K562 (cell line): Measurements from ENCODE around the gene RGS14. TPM values are rescaled to one million over a fixed set of nuclear protein-coding genes. Genes with fewer than 3 reads are reported as not detected.

ENCODE experiments used
- FUS ChIP-seq: fragments of 200-400 bp; formaldehyde crosslinking; optimal IDR thresholded peaks from 2 replicates; pipeline ENCODE3; 2017; ENCODE audit warnings: low read depth, low read length
- GTF2E2 ChIP-seq: fragments of 200-800 bp; sonication (Bioruptor generic); IDR thresholded peaks from 2 replicates; pipeline ENCODE4 v1.6.1; 2016; ENCODE audit warnings: missing genetic modification characterization, missing compliant biosample characterization
- MTA2 ChIP-seq: fragments of 450-650 bp; IDR thresholded peaks from 2 replicates; pipeline ENCODE4 v1.6.1; 2016; ENCODE audit warnings: low read depth
- NCOA1 ChIP-seq: fragments of 450-650 bp; IDR thresholded peaks from 2 replicates; pipeline ENCODE4 v1.6.1; 2016; ENCODE audit warnings: low read depth
- NR2F6 ChIP-seq: fragments of 450-650 bp; formaldehyde crosslinking; IDR thresholded peaks from 2 replicates; pipeline ENCODE4 v1.4.0; 2020; ENCODE audit warnings: mild to moderate bottlenecking
- RBM17 ChIP-seq: fragments of 200-400 bp; formaldehyde crosslinking; IDR thresholded peaks from 2 replicates; pipeline ENCODE4 v1.6.1; 2017; ENCODE audit warnings: low read depth, mild to moderate bottlenecking, low read length, borderline replicate concordance
- ZNF512 ChIP-seq: IDR thresholded peaks from 2 replicates; pipeline ENCODE4 v1.6.1; 2016; ENCODE audit warnings: missing genetic modification characterization, missing compliant biosample characterization
- ZNF589 ChIP-seq: fragments of 200-800 bp; sonication (Bioruptor generic); IDR thresholded peaks from 2 replicates; pipeline ENCODE4 v1.6.1; 2016; ENCODE audit warnings: low read depth, missing genetic modification characterization, missing compliant biosample characterization
- polyA plus RNA-seq, 8 experiments: library from polyadenylated mRNA; depleted of rRNA in 4 of 8; stranded (reverse) in 5 of 8; unstranded in 3 of 8; fragments of >200 nt; fragmentation: Nextera tagmentation in 2 of 8; fragmentation: Illumina TruSeq in 1 of 8; extraction: Ambion mirVana in 2 of 8; extraction: Trizol in 1 of 8; gene quantifications; 2 replicates each; pipeline versions ENCODE4 v1.2.1 to v1.2.3, GENCODE V29; 2011 to 2014; ENCODE audit warnings: inconsistent platforms in 1 of 8, missing spikeins in 1 of 8
- total RNA-seq, 7 experiments: library from RNA; depleted of rRNA in 6 of 7; stranded (reverse); fragments of >200 nt in 6 of 7; fragmentation: Illumina TruSeq in 2 of 7; extraction: Trizol in 2 of 7; gene quantifications; 2 replicates each; pipeline versions ENCODE4 v1.2.1 to v1.2.3, GENCODE V29; 2011 to 2021; ENCODE audit warnings: low replicate concordance in 1 of 7
- TF ChIP-seq, protein P1 (sequence below): IDR thresholded peaks from 2 replicates; pipeline ENCODE4 v1.6.1; 2011; ENCODE audit warnings: borderline replicate concordance, low read depth, mild to moderate bottlenecking, moderate library complexity, low read length; ENCODE audit not compliant: insufficient read depth, poor library complexity, severe bottlenecking
- TF ChIP-seq, protein P2 (sequence below), 3 experiments: fragments of 200-800 bp in 1 of 3; fragments of 250-450 bp in 1 of 3; fragments of 450-650 bp in 1 of 3; sonication (Bioruptor Pico) in 1 of 3; sonication (Bioruptor generic) in 1 of 3; formaldehyde crosslinking in 1 of 3; IDR thresholded peaks; 2 replicates each; pipeline versions ENCODE4 v1.6.1 to v1.8.0; 2016 to 2022; ENCODE audit warnings: mild to moderate bottlenecking in 2 of 3, missing genetic modification characterization in 2 of 3, missing compliant biosample characterization in 1 of 3, moderate library complexity in 1 of 3
- TF ChIP-seq, protein P3 (sequence below), 2 experiments: fragments of 450-650 bp; IDR thresholded peaks; 2 replicates each; pipeline ENCODE4 v1.6.1; 2016; ENCODE audit warnings: mild to moderate bottlenecking in 2 of 2, borderline replicate concordance in 1 of 2, low read depth in 1 of 2, moderate library complexity in 1 of 2

Gene RGS14
- total and polyA plus RNA-seq, 9 of the 15 experiments (the other 6 are each of a cell fraction or from before 2014, with no cell fraction given), result 0.28 to 75.9 (median 34.5) TPM

- TF ChIP-seq, protein P1, sequence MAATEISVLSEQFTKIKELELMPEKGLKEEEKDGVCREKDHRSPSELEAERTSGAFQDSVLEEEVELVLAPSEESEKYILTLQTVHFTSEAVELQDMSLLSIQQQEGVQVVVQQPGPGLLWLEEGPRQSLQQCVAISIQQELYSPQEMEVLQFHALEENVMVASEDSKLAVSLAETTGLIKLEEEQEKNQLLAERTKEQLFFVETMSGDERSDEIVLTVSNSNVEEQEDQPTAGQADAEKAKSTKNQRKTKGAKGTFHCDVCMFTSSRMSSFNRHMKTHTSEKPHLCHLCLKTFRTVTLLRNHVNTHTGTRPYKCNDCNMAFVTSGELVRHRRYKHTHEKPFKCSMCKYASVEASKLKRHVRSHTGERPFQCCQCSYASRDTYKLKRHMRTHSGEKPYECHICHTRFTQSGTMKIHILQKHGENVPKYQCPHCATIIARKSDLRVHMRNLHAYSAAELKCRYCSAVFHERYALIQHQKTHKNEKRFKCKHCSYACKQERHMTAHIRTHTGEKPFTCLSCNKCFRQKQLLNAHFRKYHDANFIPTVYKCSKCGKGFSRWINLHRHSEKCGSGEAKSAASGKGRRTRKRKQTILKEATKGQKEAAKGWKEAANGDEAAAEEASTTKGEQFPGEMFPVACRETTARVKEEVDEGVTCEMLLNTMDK, result no peak
- TF ChIP-seq GTF2E2 (tag) (no peak), RBM17 (no peak), ZNF589 (no peak), NR2F6 (CRISPR knock-in tag) (no peak), MTA2 (no peak), FUS (no peak), NCOA1 (no peak), ZNF512 (tag) (no peak)
- TF ChIP-seq, protein P2, sequence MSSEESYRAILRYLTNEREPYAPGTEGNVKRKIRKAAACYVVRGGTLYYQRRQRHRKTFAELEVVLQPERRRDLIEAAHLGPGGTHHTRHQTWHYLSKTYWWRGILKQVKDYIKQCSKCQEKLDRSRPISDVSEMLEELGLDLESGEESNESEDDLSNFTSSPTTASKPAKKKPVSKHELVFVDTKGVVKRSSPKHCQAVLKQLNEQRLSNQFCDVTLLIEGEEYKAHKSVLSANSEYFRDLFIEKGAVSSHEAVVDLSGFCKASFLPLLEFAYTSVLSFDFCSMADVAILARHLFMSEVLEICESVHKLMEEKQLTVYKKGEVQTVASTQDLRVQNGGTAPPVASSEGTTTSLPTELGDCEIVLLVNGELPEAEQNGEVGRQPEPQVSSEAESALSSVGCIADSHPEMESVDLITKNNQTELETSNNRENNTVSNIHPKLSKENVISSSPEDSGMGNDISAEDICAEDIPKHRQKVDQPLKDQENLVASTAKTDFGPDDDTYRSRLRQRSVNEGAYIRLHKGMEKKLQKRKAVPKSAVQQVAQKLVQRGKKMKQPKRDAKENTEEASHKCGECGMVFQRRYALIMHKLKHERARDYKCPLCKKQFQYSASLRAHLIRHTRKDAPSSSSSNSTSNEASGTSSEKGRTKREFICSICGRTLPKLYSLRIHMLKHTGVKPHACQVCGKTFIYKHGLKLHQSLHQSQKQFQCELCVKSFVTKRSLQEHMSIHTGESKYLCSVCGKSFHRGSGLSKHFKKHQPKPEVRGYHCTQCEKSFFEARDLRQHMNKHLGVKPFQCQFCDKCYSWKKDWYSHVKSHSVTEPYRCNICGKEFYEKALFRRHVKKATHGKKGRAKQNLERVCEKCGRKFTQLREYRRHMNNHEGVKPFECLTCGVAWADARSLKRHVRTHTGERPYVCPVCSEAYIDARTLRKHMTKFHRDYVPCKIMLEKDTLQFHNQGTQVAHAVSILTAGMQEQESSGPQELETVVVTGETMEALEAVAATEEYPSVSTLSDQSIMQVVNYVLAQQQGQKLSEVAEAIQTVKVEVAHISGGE (CRISPR knock-in tag; IDR thresholded peaks at IDR 0.05), result no peak
- TF ChIP-seq, protein P3, sequence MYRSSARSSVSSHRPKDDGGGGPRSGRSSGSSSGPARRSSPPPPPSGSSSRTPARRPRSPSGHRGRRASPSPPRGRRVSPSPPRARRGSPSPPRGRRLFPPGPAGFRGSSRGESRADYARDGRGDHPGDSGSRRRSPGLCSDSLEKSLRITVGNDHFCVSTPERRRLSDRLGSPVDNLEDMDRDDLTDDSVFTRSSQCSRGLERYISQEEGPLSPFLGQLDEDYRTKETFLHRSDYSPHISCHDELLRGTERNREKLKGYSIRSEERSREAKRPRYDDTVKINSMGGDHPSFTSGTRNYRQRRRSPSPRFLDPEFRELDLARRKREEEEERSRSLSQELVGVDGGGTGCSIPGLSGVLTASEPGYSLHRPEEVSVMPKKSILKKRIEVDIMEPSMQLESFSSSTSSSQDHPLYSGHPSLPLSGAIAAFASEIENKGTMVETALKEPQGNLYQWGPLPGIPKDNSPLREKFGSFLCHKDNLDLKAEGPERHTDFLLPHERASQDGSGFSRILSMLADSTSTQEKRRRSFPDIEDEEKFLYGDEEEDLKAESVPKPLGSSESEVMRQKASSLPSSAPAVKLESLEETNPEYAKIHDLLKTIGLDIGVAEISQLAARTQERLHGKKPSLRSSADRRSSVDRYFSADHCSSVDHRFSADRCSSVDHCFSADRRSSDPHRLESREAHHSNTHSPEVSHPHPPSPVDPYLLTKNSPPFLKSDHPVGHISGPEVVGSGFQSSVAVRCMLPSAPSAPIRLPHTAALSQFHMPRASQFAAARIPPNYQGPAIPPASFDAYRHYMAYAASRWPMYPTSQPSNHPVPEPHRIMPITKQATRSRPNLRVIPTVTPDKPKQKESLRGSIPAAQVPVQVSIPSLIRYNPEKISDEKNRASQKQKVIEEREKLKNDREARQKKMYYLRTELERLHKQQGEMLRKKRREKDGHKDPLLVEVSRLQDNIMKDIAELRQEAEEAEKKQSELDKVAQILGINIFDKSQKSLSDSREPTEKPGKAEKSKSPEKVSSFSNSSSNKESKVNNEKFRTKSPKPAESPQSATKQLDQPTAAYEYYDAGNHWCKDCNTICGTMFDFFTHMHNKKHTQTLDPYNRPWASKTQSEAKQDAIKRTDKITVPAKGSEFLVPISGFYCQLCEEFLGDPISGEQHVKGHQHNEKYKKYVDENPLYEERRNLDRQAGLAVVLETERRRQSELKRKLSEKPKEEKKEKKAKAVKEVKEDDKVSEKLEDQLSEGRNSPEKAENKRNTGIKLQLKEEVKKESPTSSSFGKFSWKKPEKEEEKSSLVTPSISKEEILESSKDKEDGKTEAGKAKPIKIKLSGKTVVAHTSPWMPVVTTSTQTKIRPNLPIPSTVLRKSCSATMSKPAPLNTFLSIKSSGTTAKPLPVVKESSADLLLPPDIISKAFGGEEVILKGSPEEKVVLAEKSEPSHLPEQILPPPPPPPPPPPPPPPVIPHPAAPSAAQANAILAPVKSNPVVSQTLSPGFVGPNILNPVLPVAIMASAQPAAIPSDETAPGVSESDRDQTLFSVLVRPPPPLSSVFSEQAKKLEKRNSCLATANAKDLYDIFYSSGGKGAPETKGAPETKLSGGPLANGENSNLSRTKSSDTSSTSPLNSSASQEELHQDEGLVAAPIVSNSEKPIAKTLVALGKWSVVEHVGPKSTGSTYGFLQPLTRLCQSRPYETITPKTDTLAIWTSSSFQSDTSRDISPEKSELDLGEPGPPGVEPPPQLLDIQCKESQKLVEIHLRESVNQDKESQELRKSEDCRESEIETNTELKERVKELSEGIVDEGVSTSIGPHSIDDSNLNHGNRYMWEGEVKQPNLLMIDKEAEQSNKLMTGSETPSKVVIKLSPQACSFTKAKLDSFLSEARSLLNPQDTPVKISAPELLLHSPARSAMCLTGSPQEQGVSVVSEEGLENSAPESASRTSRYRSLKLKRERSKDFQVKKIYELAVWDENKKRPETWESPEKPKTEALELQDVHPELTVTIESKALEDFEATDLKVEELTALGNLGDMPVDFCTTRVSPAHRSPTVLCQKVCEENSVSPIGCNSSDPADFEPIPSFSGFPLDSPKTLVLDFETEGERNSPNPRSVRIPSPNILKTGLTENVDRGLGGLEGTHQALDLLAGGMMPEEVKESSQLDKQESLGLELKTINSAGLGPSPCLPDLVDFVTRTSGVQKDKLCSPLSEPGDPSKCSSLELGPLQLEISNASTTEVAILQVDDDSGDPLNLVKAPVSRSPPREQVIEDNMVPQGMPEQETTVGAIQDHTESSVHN (IDR thresholded peaks at IDR 0.05; ENCODE audit: borderline replicate concordance in 1 of 2, low read depth in 1 of 2), result no peak
Measured at GRCh38 chr5:177310757-177311391, 46.9 kb upstream of the RGS14 start (continued).
